Limb (tissue), 2 donors: ENCODE data around the gene IGF1R.

Experiments
- DNase-seq, 2 donors: peaks; one replicate each; pipeline ENCODE4 v3.0.0-alpha.2; 2016; ENCODE audit errors: extremely low spot score in 2 of 2

IGF1R gene

DNA sequence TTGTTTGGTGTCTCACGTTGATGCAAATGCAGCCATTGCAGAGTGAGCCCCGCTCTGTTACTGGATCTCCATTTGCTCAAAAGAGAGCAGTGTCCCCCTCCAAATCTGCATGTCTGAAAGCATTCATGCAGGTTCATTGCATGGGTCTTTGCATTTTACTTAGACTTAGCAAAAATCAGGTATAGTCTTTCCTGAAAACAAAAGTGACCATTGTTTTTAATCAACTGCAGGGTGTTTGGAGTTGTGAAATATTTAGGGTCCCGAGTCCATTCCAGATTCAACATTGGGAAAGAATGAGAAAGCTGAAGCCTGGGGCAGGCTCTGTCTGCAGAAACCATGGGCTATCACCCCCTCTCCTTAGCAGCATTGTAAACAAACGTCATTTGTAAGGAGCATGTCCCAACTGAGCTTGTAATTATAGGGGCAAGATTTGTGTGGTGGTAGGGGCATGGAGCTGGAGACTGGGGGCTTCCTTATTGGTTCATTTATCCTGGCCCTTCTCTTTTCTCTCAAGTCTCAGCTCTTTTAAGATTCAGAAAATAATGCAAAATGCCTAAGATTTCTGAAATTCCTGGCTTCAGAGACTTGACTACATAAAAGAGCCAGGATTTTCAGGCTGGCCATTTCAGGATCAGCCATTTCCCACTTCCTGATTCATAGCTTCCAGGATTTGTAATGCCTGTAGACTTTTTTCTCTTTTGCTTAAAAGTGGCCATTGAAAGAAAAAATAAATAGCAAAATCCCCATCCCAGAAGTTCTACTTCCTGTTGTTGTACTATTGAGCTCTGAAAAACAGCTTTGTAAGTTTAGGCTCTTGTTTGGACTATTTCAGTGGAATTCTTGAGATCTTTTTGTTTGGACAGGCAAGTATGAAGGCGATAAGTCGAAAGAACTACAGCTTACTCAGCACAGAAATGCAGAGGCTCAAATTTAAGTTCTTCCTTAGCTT is 23.0 kb downstream of the IGF1R start:
- DNase-seq = no peak

DNA sequence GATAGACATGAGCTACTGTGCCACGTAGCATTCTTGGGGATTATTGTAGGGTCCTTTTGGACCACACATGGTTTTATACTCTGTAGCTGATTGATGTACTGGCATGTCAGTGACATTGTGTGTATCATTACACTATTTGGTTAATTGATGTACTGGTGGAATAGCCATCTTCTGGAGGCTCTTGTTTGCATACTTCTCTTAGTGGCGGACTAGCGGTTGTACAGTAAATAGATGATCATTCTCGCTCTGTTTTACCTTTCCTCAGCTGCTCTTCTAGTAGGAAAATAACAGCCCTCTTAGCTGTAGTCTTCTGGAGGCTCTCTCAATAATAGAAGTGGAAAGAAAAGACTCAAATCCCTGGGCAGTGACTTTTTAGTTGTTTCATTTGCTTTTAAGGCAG is 24.8 kb downstream of the IGF1R start:
- DNase-seq = no peak

DNA sequence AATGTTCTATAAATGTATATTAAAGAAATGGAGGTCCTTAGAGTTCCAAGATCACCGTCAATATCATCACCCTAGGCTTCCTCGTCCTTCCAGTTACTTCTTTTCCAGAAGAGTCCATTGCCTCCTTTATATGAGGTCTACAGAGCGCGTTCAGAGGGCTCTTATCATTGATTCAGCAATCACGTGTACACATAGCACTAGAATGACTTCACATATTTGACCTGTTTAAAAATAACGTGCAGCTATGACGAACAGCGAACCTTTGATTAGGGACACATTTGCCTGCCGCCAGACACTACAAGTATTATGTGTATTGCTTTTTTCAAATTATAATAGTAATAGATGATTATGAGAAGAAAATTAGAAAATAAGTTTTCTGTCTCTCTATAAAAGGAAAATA is 26.0 kb downstream of the IGF1R start:
- DNase-seq = no peak

DNA sequence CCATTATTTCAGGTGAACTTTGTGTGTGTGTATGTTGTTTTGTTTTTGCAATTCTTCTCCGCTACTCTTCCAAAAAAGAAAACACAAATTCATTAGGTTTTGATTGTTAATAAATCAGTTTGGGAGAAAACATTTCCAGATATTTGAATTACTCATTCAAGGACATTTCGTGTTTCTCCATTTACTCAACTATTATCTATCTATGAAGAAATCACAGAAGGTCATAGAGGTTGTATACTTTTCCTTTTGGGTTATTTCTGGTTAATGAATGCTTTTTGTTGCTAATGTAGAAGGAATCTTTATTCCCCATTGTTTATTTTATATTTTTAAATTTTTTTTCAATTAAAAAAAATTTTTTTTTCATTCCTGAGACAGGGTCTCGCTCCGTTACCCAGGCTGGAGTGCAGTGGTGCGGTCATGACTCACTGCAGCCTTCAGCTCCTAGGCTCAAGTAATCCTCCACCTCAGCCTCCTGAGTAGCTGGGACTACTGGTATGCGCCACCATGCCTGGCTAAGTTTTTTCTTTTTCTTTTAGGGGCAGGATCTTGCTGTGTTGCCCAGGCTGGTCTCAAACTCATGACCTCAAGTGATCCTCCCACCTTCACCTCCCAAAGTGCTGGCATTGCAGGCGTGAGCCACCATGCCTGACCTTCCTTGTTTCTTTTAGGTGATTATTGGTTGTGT is 28.4 kb downstream of the IGF1R start:
- no peak for DNase-seq

DNA sequence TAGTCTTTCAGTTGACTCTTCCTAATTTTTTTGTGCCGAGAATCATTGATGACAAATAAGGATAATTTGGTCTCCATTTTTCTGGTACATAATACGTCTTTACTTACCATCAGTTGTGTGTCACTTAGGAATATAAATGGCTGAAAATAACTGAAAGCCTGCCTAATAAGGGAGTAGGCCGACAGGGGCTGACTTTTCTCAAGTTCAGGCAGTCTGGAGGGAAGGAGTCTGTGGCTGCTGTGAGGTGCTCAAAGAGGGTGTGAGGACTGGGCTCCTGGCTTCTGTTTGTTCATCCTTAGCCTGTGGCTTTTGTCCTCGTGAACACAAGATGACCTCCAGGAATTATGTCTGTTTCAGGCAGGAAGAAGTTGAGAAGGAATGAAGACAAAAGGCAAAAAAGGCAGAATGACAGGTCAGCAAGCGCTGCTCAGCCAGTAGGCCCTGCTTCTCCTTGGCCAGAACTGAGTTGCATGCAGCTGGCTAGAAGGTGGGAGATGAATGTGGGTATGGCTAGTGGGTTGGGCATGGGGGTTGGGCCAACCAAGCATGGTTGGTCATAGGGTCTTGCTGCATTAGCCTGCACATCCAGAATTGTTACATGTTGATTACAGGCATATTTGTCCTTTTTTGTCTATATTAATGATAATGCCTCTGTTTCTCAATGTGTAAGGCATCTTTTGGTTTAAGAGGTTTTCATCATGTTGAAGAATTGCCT is 29.2 kb downstream of the IGF1R start:
- no peak for DNase-seq

DNA sequence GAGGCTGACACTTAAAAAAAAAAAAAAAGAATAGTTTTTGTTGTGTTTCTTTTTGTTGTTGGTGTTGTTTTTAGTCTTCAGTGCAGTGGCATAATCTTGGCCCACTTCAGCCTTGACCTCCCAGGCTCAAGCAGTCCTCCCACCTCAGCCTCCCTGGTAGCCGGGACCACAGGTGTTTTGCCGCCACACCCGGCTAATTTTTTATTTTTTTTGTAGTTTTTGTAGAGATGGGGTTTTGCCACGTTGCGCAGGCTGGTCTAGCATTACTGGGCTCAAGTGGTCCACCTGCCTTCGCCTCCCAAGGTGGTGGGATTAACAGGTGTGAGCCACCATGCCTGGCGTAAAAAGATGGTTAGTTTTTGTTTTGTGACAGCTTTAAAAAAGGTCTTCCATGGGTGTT is 30.1 kb downstream of the IGF1R start:
- DNase-seq = no peak

DNA sequence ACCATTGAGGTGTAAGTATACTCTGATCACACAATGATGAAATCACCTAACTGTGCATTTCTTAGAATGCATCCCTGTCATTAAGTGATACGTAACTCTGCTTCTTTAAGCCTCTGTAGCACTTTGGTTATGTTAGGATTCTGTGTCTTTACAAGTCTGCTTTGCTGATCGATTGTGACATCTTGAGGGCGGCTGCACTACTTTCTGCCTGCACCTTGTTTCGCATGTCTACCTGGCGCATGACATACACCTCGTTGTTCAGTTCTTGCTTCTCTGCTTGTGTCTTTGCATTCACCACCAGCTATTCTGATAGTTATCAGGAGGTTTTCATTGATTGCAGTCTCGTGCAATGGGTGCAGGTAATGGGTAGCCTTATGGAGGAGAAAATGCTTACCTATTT is 32.7 kb downstream of the IGF1R start:
- DNase-seq = no peak

DNA sequence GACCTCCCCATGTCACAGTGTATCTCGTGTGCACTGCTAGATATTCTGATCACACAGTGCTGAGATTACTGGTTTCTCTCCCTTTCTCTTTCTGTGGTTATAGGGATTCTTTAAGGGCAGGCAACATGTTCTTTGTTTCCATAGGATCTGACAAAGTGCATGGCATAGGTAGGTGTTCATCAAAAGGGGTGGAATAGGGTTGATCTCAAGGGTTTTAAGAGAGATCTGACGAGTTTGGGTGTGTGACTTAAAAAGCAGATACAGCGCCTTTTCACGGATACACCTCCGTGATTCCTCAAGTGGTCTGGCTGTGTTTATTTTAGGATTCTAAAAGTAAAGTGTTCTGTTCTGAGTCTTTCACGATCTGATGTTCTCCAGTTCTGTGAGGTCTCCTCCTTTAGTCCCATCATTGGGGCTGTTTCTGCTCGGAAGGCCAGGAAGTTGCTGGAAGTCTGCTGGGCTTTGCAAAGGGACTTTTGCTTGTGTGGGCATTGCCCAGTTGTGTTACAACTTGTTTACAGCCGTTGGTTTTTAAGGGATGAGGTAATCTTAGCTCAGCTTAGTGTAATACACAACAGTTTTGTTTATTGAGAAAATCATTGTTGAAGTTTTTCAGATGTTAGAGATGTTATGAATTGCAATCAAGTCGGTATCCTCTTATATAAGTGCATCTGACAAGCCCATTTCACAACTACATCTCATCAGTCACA is 34.8 kb downstream of the IGF1R start:
- no peak for DNase-seq

DNA sequence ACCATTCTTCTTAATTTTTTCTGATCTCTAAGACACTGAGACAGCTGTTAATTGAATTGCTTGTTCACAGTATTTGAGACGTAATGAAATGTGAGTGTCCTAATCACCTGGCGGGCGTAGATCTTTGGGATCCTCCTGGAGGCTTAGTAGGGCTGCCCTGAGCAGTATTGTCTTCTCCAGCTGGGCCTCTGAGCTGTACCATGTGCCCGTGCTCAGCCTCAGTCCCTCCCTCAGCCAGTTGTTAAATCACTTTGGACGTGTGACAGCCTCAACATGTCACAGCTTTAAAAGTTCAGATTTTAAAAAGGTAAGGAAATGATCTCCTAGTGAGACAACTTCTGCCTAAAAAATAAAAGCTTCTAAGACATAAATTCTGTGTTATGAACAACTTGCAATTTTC is 35.5 kb downstream of the IGF1R start:
- DNase-seq = no peak

DNA sequence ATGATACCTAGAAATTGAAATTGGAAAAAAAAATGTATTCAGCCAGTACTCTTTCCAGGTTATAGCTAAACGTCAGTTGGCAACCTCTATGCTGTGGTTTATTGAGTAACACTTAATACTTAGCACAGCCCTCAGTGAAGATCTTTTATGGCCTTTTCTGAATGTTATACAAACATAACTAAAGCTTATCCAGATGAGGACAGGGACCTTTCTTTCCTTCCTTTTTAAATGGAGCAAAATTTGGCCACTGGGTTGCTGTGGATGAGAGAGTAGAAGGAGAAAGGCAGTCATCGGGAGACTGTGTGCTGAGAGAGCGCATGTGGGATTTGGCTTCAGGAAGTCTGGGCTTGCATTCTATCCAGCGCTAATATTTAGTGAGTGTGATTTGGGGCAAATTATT is 36.1 kb downstream of the IGF1R start:
- peak in 1 of 2 donors; percentile 18 for DNase-seq

DNA sequence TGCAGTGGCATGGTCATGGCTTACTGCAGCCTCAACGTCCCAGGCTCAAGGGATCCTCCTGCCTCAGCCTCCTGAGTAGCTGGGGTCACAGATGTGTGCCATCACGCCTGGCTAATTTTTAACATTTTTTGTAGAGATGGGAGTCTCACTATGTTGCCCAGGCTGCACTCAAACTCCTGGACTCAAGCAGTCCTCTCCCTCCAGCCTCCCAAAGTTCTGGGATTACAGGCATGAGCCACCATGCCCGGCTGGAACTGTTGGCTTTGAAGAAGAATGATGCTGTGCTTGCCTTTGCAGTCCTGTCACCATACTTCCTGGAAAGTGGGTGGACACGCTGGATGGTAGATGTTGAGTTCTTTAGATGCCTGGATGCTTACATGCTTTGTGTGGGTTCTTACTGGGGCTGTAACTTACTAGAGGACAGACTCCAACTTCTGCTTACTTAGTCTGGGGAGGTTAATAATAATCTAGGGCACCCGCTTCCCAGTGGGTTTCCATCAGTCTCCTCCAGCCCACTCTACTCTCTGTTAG is 36.7 kb downstream of the IGF1R start:
- no peak for DNase-seq

DNA sequence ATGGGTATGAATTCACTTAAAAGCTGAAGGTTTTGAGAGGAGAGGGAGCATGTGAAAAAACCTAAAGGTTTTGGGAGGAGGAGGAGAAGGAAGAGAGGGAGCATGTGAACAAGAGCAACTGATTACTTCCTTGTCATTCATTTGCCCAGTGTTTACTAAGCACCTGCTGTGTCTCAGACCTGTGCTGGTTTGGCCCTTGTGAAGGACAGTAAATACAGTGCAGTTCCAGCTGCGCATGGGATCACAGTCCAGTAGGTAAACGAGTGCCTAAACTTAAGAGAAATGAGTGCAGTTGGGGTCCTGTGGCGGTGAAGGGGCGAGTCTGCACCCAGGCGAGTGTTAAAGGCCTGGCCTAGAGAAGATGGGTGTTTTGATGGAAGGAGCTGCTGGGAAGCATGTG is 38.6 kb downstream of the IGF1R start:
- no peak for DNase-seq

DNA sequence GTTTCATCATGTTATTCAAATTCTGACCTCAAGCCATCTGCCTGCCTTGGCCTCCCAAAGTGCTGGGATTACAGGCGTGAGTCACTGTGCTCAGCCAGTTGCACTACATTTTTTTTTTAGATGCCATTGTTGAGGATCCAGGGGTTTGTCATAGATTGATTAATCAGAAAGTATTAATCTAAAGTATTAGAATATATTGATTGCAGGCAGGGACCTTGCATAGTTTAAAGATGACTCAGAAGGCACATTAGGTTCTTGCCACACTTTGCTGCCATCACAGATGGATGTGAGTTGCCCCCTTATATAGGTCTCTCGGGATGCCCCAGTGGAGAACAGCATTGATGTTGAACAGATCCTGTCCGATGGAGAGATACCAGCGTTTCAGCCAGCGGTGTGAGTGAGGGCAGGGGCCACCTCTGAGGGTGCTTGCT is 41.1 kb downstream of the IGF1R start:
- DNase-seq = no peak

DNA sequence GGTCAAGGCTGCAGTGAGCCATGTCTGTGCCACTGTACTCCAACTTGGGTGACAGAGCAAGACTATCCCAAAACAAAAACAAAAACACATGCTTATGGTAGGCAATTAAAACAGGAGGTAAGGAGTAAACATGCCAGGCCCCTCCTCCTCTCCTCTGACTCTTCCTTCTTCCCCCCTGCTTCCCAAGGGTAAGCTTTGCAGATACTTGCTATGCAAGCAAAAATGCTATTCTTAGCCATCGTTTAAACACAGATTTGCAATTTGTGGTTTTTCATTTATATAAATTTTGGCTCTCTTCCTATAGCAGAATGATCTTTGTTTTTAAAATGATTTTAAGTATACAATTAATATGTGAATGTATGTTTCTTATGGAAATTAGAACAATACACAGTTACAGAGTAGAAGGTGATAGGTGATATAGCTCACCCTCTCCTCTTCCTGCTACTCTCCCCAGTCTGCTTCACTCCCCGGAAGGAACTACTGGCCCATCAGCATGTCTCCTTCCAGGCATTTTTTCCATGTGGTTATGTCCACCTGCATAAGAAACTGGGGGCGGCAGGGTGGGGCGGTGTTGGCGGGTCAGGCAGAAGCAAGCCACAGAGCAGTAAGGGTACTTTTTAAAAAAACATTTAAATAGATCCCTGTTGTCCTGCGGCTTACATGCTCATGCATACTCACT is 42.1 kb downstream of the IGF1R start:
- DNase-seq = no peak

DNA sequence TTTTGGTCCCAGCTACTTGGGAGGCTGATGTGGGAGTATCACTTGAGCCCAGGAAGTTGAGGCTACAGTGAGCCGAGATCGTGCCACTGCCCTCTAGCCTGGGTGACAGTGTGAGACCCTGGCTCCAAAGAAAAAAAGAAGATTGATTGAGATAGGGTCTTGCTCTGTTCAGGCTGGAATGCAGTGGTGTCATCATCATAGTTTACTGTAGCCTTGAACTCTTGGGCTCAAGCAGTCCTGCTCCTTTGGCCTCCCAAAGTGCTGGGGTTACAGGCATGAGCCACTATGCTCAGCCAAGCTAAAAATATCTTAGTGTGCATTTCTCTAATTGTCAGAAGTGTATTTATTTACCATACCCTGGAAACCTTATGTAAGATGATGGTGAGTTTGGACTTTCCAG is 43.9 kb downstream of the IGF1R start:
- DNase-seq = no peak

DNA sequence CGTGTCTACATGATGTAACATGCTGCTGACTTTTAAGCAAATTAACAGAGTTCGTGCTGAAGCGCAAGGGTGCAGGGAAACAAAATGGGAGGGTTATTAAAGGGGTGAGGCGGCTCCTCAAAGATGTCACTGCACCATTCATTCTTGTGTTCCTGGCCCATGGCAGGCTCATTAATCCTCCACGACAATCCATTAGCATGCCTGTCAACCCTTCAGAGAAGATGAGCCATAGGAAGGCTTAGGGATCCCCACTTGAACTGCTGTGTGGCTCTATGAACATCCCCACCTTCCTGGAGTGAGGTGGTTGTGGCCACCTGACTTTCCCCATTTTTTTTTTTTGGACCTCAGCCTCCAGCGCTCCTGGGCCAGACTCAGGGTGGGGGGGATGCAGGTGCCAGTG is 45.8 kb downstream of the IGF1R start:
- no peak for DNase-seq

DNA sequence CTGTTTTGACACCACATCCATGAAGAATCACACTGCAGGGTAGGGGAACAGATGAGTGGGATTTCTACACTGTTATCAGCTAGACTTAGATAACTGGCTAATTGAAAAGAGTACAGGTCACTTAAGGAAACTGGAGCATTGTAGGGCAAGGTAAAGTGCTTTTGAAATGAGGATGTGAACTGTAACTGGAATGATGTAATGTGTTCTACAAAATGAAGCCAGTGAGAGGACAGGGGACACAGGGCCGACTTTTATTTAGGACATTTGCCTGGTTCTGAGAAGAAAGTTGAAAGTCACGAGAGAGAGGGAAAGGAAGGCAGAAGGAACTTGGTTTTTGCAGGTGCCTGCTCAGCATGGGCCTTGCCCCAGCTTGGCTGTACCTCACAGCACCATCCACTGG is 50.5 kb downstream of the IGF1R start:
- no peak for DNase-seq

DNA sequence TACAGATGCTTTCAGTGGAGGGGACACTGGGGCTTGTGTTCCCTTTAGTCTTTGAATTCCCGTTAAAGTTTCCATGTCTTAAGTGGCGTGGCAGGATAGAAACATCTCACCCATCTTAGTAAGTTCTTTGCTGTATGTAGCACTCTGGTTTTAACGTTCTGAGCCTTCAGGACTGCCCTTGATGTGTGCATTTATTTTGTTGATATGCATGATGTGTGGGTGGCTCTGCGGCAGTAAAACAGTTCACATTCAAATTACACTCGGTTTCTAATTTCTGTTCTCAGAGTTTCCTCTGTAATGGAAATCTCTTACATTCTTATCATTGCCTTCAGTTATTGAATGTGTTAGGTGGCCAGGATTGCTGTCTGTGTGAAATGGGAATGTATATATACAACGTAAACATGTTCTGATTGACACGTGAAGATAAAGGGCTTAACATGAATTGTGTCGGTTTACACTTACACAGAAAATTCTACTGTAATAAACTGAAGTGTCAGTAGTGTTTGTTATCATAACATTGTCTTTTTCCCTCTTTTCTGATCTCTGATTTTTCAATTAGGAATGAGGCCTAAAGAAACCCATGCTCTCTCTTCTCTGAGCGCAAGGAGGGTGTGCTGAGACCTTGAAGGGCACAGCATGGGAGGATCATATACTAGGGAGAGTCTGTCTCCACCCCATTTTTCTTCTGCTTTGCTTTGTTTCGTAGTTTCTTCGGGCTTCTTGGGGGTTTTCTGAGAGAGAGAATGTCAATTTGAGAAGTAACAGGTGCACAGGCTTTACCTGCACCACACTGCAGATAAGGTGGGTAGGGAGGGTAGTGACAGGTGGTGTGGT is 51.5 kb downstream of the IGF1R start:
- DNase-seq = no peak

DNA sequence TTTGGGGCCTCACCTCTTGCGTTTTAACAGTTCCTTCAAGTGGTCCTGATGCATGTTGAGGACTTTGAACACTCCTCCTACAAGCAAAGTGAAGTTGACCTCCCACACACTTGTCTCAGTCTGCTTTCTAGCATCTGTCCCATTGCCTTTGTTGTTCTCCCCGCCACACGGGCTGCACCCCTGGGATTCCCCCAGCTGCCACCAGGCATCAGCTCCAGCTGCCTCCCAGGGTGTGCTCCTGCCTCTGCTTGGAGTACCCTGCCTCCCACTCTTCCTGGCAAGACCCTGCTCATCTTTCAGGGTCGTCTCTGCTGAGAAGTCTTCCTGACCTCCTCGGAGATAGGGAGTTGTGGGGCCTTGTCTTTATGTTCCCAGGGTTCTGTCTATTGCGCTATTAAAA is 52.2 kb downstream of the IGF1R start:
- DNase-seq = peak in 1 of 2 donors; percentile 44
